OCI-LY1 (cell line): ENCODE results near the gene GOPC.

Source experiments
- EZH2 ChIP-seq: fragments of 200-600 bp; sonication (generic), shearing (Covaris generic); IDR thresholded peaks from 2 replicates; pipeline ENCODE4 v1.8.0; 2017; ENCODE audit warnings: borderline replicate concordance, mixed run types, mild to moderate bottlenecking, antibody characterized with exemption, low read length, moderate library complexity, mixed read lengths
- TF ChIP-seq, protein P1 (sequence below): fragments of 200-600 bp; sonication (generic), shearing (Covaris generic); IDR thresholded peaks from 2 replicates; pipeline ENCODE4 v1.5.1; 2017; ENCODE audit warnings: mild to moderate bottlenecking, antibody characterized with exemption, low read length, moderate library complexity, mixed read lengths

DNA sequence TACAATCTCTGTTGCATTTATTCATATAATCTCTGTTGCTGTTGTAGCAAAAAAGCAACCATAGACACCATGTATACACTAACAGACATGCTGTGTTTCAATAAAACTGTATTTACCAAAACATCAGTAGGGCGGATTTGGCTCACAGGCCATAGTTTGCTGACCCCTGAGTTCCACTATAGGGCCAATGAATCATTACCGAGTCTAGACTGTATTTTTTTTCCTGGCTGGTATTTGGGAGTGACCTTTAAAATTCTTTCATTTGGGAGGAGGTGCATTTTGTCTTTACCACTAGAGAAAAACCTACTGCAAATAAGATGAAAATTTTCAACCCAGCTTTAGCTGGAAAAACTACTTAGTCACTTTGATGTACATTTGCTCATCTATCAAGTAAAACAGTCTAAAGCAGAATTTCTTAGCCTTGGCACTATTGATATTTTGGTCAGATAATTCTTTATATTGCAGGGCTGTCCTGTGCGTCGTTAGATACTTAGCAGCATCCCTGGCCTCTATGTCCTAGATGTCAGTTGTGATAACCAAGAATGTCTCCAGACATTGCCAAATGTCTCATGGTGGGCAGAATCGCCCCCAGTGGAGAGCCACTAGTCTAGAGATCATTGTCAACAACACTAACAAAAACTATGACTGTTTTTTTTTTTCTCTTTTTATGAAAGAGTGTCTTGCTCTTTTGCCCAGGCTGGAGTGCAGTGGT is 80.4 kb downstream of the GOPC start:
- TF ChIP-seq, protein P1, sequence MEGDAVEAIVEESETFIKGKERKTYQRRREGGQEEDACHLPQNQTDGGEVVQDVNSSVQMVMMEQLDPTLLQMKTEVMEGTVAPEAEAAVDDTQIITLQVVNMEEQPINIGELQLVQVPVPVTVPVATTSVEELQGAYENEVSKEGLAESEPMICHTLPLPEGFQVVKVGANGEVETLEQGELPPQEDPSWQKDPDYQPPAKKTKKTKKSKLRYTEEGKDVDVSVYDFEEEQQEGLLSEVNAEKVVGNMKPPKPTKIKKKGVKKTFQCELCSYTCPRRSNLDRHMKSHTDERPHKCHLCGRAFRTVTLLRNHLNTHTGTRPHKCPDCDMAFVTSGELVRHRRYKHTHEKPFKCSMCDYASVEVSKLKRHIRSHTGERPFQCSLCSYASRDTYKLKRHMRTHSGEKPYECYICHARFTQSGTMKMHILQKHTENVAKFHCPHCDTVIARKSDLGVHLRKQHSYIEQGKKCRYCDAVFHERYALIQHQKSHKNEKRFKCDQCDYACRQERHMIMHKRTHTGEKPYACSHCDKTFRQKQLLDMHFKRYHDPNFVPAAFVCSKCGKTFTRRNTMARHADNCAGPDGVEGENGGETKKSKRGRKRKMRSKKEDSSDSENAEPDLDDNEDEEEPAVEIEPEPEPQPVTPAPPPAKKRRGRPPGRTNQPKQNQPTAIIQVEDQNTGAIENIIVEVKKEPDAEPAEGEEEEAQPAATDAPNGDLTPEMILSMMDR: no peak
- no peak for TF ChIP-seq EZH2
